CD4-positive, alpha-beta memory T cell (primary cell): ENCODE data around the gene FSD1. TPM values are rescaled to one million over a fixed set of nuclear protein-coding genes. Genes with fewer than 3 reads are reported as not detected.
"Not testable (repeated sequence)": the region's sequence is repeated elsewhere in the genome, so short reads cannot be mapped to it uniquely, and the experiment has no call there.

Source experiments
- CTCF ChIA-PET: fragments of 350-600 bp; sonication (Branson Sonifier 250); formaldehyde crosslinking; loops from one replicate; lab custom pipeline; 2021; ENCODE audit warnings: inconsistent platforms; ENCODE audit not compliant: partially characterized antibody; lab: Charles Lee
- POLR2A ChIA-PET: fragments of 350-600 bp; sonication (Branson Sonifier 250); formaldehyde crosslinking; loops from one replicate; lab custom pipeline; 2021; ENCODE audit not compliant: partially characterized antibody; lab: Charles Lee
- DNase-seq, 5 donors: peaks; one replicate each; pipeline versions ENCODE4 v3.0.0 to v3.0.0-alpha.2; 2020 to 2022; ENCODE audit warnings: mixed read lengths in 1 of 5
- H3K27ac ChIP-seq: one replicate; pipeline ENCODE4 v1.7.0; 2013; ENCODE audit warnings: low read depth, low read length
- H3K27me3 ChIP-seq: 2 replicates; pipeline ENCODE4 v1.7.0; 2013; ENCODE audit warnings: mild to moderate bottlenecking, low read length, moderate library complexity; ENCODE audit not compliant: insufficient read depth
- H3K36me3 ChIP-seq: 2 replicates; pipeline ENCODE4 v1.7.0; 2013; ENCODE audit warnings: mild to moderate bottlenecking, low read length, moderate library complexity; ENCODE audit not compliant: insufficient read depth
- H3K4me1 ChIP-seq: 2 replicates; pipeline ENCODE4 v1.7.0; 2013; ENCODE audit warnings: mild to moderate bottlenecking, low read length, moderate library complexity; ENCODE audit not compliant: insufficient read depth
- H3K4me3 ChIP-seq, 2 donors: one replicate each; pipeline ENCODE4 v1.7.0; 2013; ENCODE audit warnings: low read length in 2 of 2, mild to moderate bottlenecking in 1 of 2
- H3K9me3 ChIP-seq, 2 donors: one replicate each; pipeline ENCODE4 v1.7.0; 2013; ENCODE audit warnings: low read length in 2 of 2, control low read depth in 1 of 2; ENCODE audit not compliant: control insufficient read depth in 1 of 2
- H3K27ac Mint-ChIP-seq, 7 donors: one replicate each; pipeline ENCODE4 v1.8.0; 2020 to 2021; ENCODE audit warnings: mixed read lengths in 7 of 7, mild to moderate bottlenecking in 6 of 7, inconsistent platforms in 3 of 7, moderate library complexity in 3 of 7
- H3K27me3 Mint-ChIP-seq, 2 donors: one replicate each; pipeline ENCODE4 v1.8.0; 2020 to 2021; ENCODE audit warnings: mixed read lengths in 2 of 2
- H3K36me3 Mint-ChIP-seq, 2 donors: one replicate each; pipeline ENCODE4 v1.8.0; 2020 to 2021; ENCODE audit warnings: mixed read lengths in 2 of 2, inconsistent platforms in 1 of 2, mild to moderate bottlenecking in 1 of 2
- H3K4me1 Mint-ChIP-seq, 4 donors: one replicate each; pipeline ENCODE4 v1.8.0; 2020 to 2021; ENCODE audit warnings: mixed read lengths in 4 of 4, mild to moderate bottlenecking in 1 of 4
- H3K4me3 Mint-ChIP-seq, 8 donors: one replicate each; pipeline ENCODE4 v1.8.0; 2020 to 2021; ENCODE audit warnings: mixed read lengths in 8 of 8, mild to moderate bottlenecking in 7 of 8, moderate library complexity in 6 of 8, inconsistent platforms in 3 of 8
- H3K9me3 Mint-ChIP-seq, 8 donors: one replicate each; pipeline ENCODE4 v1.8.0; 2020 to 2021; ENCODE audit warnings: mixed read lengths in 8 of 8, mild to moderate bottlenecking in 5 of 8, inconsistent platforms in 3 of 8, moderate library complexity in 1 of 8
- intact Hi-C: fragments of 100-400 bp; cut with micrococcal nuclease; formaldehyde crosslinking; loops from one replicate; pipeline ENCODE4 v1.15.1; 2023
- polyA plus RNA-seq, 2 donors: library from polyadenylated mRNA; unstranded; fragments of 300-500 nt; fragmentation: Illumina TruSeq; gene quantifications; one replicate each; pipeline ENCODE4 v1.2.3, GENCODE V29; 2021
- total RNA-seq, 2 experiments: library from RNA; stranded (reverse); gene quantifications; one replicate each; pipeline ENCODE4 v1.2.3, GENCODE V29; 2021

Gene FSD1
- total and polyA plus RNA-seq, 4 experiments from 2014 or later = 0.61 to 2.4 (median 1.1) TPM

GRCh38 chr19:4266253-4267000 is 38.0 kb upstream of the FSD1 start:
- H3K27ac ChIP-seq = no peak overlapping the region
- H3K36me3 Mint-ChIP-seq = peaks cover 26 to 51% of the 10 kb centered on the region in 2 donors
- CTCF ChIA-PET = interaction anchor here (0.8 to 5.8 kb wide), 22 partner anchors 9 to 259 kb away, joined by 3 to 61 read pairs (median 4); partner anchors contain the start of genes CHAF1A, SH3GL1, STAP2 and YJU2
- H3K27ac Mint-ChIP-seq = peak overlapping the region in 3 of 7 donors; percentile 43 to 87 (median 83)
- H3K27me3 Mint-ChIP-seq = no peaks in the 10 kb centered on the region
- no peaks in the 10 kb centered on the region for H3K9me3 Mint-ChIP-seq
- peaks cover 34% of the 10 kb centered on the region for H3K36me3 ChIP-seq
- H3K27me3 ChIP-seq = no peaks in the 10 kb centered on the region
- peaks cover 7% of the 10 kb centered on the region for H3K4me1 ChIP-seq
- peaks cover 12 to 19% (median 15%) of the 10 kb centered on the region in 4 donors for H3K4me1 Mint-ChIP-seq
- intact Hi-C loops = no loop called here
- no peaks in the 10 kb centered on the region for H3K9me3 ChIP-seq
- POLR2A ChIA-PET = interaction anchor here (0.6 to 1.6 kb wide), 8 partner anchors 20 to 218 kb away, joined by 3 to 11 read pairs (median 3); partner anchors contain the start of genes MPND, SH3GL1 and YJU2
- no peak overlapping the region for H3K4me3 Mint-ChIP-seq
- no peak for DNase-seq
- no peak overlapping the region for H3K4me3 ChIP-seq

- peaks cover 30 to 51% of the 10 kb centered on the region in 2 donors for H3K36me3 Mint-ChIP-seq
- POLR2A ChIA-PET = interaction anchor here (0.6 to 1.6 kb wide), 8 partner anchors 21 to 217 kb away, joined by 3 to 11 read pairs (median 3); partner anchors contain the start of genes MPND, SH3GL1 and YJU2
- no peaks in the 10 kb centered on the region for H3K27me3 Mint-ChIP-seq
- no peak overlapping the region for H3K4me3 Mint-ChIP-seq
- Histone ChIP-seq H3K36me3 (peaks cover 30% of the 10 kb centered on the region), H3K27ac (no peak overlapping the region), H3K4me1 (peaks cover 7% of the 10 kb centered on the region), H3K9me3 (no peaks in the 10 kb centered on the region), H3K27me3 (no peaks in the 10 kb centered on the region), H3K4me3 (no peak overlapping the region)
- DNase-seq = peak; percentile 41 to 57 (median 46)
- peak overlapping the region in 6 of 7 donors; percentile 22 to 93 (median 76) for H3K27ac Mint-ChIP-seq
- CTCF ChIA-PET = interaction anchor here (0.7 to 5.8 kb wide), 25 partner anchors 9 to 258 kb away, joined by 3 to 61 read pairs (median 4); partner anchors contain the start of genes CHAF1A, STAP2 and YJU2
- no peaks in the 10 kb centered on the region for H3K9me3 Mint-ChIP-seq
- H3K4me1 Mint-ChIP-seq = peaks cover 12 to 19% (median 15%) of the 10 kb centered on the region in 4 donors
- intact Hi-C loops = loop anchor here (1.0 kb wide), 3 partner anchors 61 to 133 kb away; partner anchors contain the start of gene SH3GL1
These were observed 37.1 kb upstream of the FSD1 start for GRCh38 chr19:4267101-4267900.

- Mint-ChIP-seq H3K36me3 (peaks cover 30 to 47% of the 10 kb centered on the region in 2 donors), H3K27me3 (no peaks in the 10 kb centered on the region), H3K4me3 (no peak overlapping the region), H3K9me3 (no peaks in the 10 kb centered on the region), H3K27ac (peak overlapping the region in 5 of 7 donors; percentile 22 to 93 (median 70)), H3K4me1 (peaks cover 12 to 19% (median 15%) of the 10 kb centered on the region in 4 donors)
- no peak overlapping the region for H3K27ac ChIP-seq
- ChIA-PET POLR2A (interaction anchor here (1.6 kb wide), 1 partner anchor 75 kb away, joined by 3 read pairs; the partner anchor contains the start of gene MPND), CTCF (interaction anchor here (0.7 to 5.8 kb wide), 15 partner anchors 11 to 257 kb away, joined by 3 to 61 read pairs (median 6); partner anchors contain the start of genes FSD1, STAP2 and YJU2)
- H3K36me3 ChIP-seq = peaks cover 28% of the 10 kb centered on the region
- peaks cover 7% of the 10 kb centered on the region for H3K4me1 ChIP-seq
- no peak overlapping the region for H3K4me3 ChIP-seq
- no peak for DNase-seq
- no peaks in the 10 kb centered on the region for H3K27me3 ChIP-seq
- no peaks in the 10 kb centered on the region for H3K9me3 ChIP-seq
- intact Hi-C loops = loop anchor here (1.0 kb wide), 3 partner anchors 60 to 132 kb away; partner anchors contain the start of gene SH3GL1
These were observed 36.2 kb upstream of the FSD1 start for GRCh38 chr19:4267901-4268815.

- H3K9me3 Mint-ChIP-seq = no peaks in the 10 kb centered on the region
- DNase-seq = no peak
- Histone ChIP-seq H3K36me3 (peaks cover 26% of the 10 kb centered on the region), H3K27me3 (no peaks in the 10 kb centered on the region), H3K27ac (no peak overlapping the region), H3K9me3 (no peaks in the 10 kb centered on the region), H3K4me3 (no peak overlapping the region), H3K4me1 (peaks cover 7% of the 10 kb centered on the region)
- H3K4me3 Mint-ChIP-seq = no peak overlapping the region
- H3K27me3 Mint-ChIP-seq = no peaks in the 10 kb centered on the region
- intact Hi-C loops = no loop called here
- H3K4me1 Mint-ChIP-seq = peaks cover 10 to 19% (median 14%) of the 10 kb centered on the region in 4 donors
- H3K27ac Mint-ChIP-seq = peak overlapping the region in 1 of 7 donors; percentile 35
- ChIA-PET POLR2A (no interaction called here), CTCF (interaction anchor here (1.0 to 5.8 kb wide), 7 partner anchors 35 to 256 kb away, joined by 3 to 61 read pairs (median 8); partner anchors contain the start of gene FSD1)
- peaks cover 30 to 44% of the 10 kb centered on the region in 2 donors for H3K36me3 Mint-ChIP-seq
These were observed 35.5 kb upstream of the FSD1 start for GRCh38 chr19:4268816-4269430.

- peaks cover 2% of the 10 kb centered on the region in 2 donors for H3K27me3 Mint-ChIP-seq
These were observed 31.5 kb upstream of the FSD1 start for GRCh38 chr19:4272894-4273293.

GRCh38 chr19:4274321-4274686 is 30.1 kb upstream of the FSD1 start:
- not testable (repeated sequence) for H3K27me3 Mint-ChIP-seq

More at GRCh38 chr19:4272894-4273293, 31.5 kb upstream of the FSD1 start:
- intact Hi-C loops = no loop called here
- no peaks in the 10 kb centered on the region for H3K4me1 ChIP-seq
- no peak overlapping the region for H3K4me3 ChIP-seq
- POLR2A ChIA-PET = no interaction called here
- peaks cover 11% of the 10 kb centered on the region for H3K36me3 ChIP-seq
- no peak overlapping the region for H3K27ac ChIP-seq
- Mint-ChIP-seq H3K4me3 (no peak overlapping the region), H3K9me3 (no peaks in the 10 kb centered on the region), H3K27ac (no peak overlapping the region), H3K4me1 (no peaks in the 10 kb centered on the region), H3K36me3 (peaks cover 7 to 17% of the 10 kb centered on the region in 2 donors)
- CTCF ChIA-PET = no interaction called here
- no peaks in the 10 kb centered on the region for H3K9me3 ChIP-seq
- H3K27me3 ChIP-seq = no peaks in the 10 kb centered on the region
- DNase-seq = no peak

More at GRCh38 chr19:4274321-4274686, 30.1 kb upstream of the FSD1 start:
- H3K27ac ChIP-seq, H3K4me1 ChIP-seq, H3K36me3 ChIP-seq, H3K4me1 Mint-ChIP-seq, H3K36me3 Mint-ChIP-seq, H3K4me3 ChIP-seq, POLR2A ChIA-PET, H3K9me3 ChIP-seq, H3K27me3 ChIP-seq, DNase-seq, H3K27ac Mint-ChIP-seq, H3K4me3 Mint-ChIP-seq, intact Hi-C loops, H3K9me3 Mint-ChIP-seq, CTCF ChIA-PET: not testable (repeated sequence)
